ENCODE measurements around the gene SIVA1. TPM values are rescaled to one million over a fixed set of nuclear protein-coding genes. Genes with fewer than 3 reads are reported as not detected.
"Not testable (repeated sequence)": the region's sequence is repeated elsewhere in the genome, so short reads cannot be mapped to it uniquely, and the experiment has no call there.

SIVA1 gene
- polyA plus RNA-seq, 3 donors = 102 to 193 (median 156) TPM

GRCh38 chr14:104750056-104750752 lies 2.7 kb upstream of the SIVA1 start:
- TF ChIP-seq, protein P1, sequence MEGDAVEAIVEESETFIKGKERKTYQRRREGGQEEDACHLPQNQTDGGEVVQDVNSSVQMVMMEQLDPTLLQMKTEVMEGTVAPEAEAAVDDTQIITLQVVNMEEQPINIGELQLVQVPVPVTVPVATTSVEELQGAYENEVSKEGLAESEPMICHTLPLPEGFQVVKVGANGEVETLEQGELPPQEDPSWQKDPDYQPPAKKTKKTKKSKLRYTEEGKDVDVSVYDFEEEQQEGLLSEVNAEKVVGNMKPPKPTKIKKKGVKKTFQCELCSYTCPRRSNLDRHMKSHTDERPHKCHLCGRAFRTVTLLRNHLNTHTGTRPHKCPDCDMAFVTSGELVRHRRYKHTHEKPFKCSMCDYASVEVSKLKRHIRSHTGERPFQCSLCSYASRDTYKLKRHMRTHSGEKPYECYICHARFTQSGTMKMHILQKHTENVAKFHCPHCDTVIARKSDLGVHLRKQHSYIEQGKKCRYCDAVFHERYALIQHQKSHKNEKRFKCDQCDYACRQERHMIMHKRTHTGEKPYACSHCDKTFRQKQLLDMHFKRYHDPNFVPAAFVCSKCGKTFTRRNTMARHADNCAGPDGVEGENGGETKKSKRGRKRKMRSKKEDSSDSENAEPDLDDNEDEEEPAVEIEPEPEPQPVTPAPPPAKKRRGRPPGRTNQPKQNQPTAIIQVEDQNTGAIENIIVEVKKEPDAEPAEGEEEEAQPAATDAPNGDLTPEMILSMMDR (IDR thresholded peaks at IDR 0.05) = no peak
- intact Hi-C loops (cut with micrococcal nuclease) = loop anchor here in 1 of 2 donors (5.0 kb wide), 1 partner anchor 742 kb away; the partner anchor contains the start of gene TEDC1

GRCh38 chr14:104750753-104751057 lies 2.2 kb upstream of the SIVA1 start:
- not testable (repeated sequence) for DNase-seq
- WGBS (ENCODE audit: insufficient coverage) = 97% methylated on average over 5 of the region's 5 CpGs

More at GRCh38 chr14:104750056-104750752, 2.7 kb upstream of the SIVA1 start:
- no peak overlapping the region for H3K4me2 ChIP-seq (replicated peaks; ENCODE audit: extremely low read depth, low read length, poor library complexity, severe bottlenecking)
- Mint-ChIP-seq H3K4me3 (peak overlapping the region in 1 of 2 donors; percentile 14), H3K27me3 (ENCODE audit: low read depth in 3 of 3) (no peaks in the 10 kb centered on the region), H3K9me3 (peaks cover 0 to 8% (median 2%) of the 10 kb centered on the region in 7 donors), H3K4me1 (peaks cover 27% of the 10 kb centered on the region), H3K27ac (peak overlapping the region in 1 of 7 donors; percentile 38), H3K36me3 (peaks cover 0 to 4% of the 10 kb centered on the region in 2 donors)
- no peak overlapping the region for H3K27ac ChIP-seq (ENCODE audit: low read depth in 1 of 2, low read length in 2 of 2)
- DNase-seq = no peak
- no peaks in the 10 kb centered on the region for H3K9me3 ChIP-seq (replicated peaks in 1 of 2; ENCODE audit: control insufficient read depth in 1 of 2, insufficient read depth in 1 of 2, low read length in 2 of 2)
- H3K27me3 ChIP-seq (ENCODE audit: control insufficient read depth in 2 of 2, insufficient read depth in 2 of 2, low read length in 2 of 2) = no peaks in the 10 kb centered on the region
- peaks cover 19 to 40% of the 10 kb centered on the region in 2 donors for H3K4me1 ChIP-seq (ENCODE audit: control insufficient read depth in 1 of 2, insufficient read depth in 2 of 2, low read length in 2 of 2)
- 93% methylated on average over 11 of the region's 12 CpGs for WGBS (ENCODE audit: insufficient coverage)
- no peak overlapping the region for H3K9ac ChIP-seq (ENCODE audit: insufficient read depth, low read length, poor library complexity, severe bottlenecking)
- no peak overlapping the region for H2AFZ ChIP-seq (ENCODE audit: insufficient read depth, low read depth, low read length, poor library complexity, severe bottlenecking)
- peaks cover 13% of the 10 kb centered on the region for H4K20me1 ChIP-seq (ENCODE audit: insufficient read depth, low read length)
- H3K4me3 ChIP-seq (replicated peaks in 1 of 3; ENCODE audit: low read depth in 2 of 3, low read length in 3 of 3) = no peak overlapping the region
- H3K36me3 ChIP-seq (replicated peaks in 1 of 2; ENCODE audit: control insufficient read depth in 1 of 2, insufficient read depth in 2 of 2, low read length in 2 of 2) = peaks cover under 1 to 5% of the 10 kb centered on the region in 2 donors
- peaks cover 22% of the 10 kb centered on the region for H3K79me2 ChIP-seq (ENCODE audit: insufficient read depth, low read length)

More at GRCh38 chr14:104750753-104751057, 2.2 kb upstream of the SIVA1 start:
- not testable (repeated sequence) for H3K9me3 ChIP-seq (replicated peaks in 1 of 2; ENCODE audit: control insufficient read depth in 1 of 2, insufficient read depth in 1 of 2, low read length in 2 of 2); H3K9ac ChIP-seq (ENCODE audit: insufficient read depth, low read length, poor library complexity, severe bottlenecking); H3K36me3 Mint-ChIP-seq; H3K4me3 ChIP-seq (replicated peaks in 1 of 3; ENCODE audit: low read depth in 2 of 3, low read length in 3 of 3); H3K27me3 ChIP-seq (ENCODE audit: control insufficient read depth in 2 of 2, insufficient read depth in 2 of 2, low read length in 2 of 2); H3K9me3 Mint-ChIP-seq; H3K4me2 ChIP-seq (replicated peaks; ENCODE audit: extremely low read depth, low read length, poor library complexity, severe bottlenecking); H3K4me3 Mint-ChIP-seq; H3K27me3 Mint-ChIP-seq (ENCODE audit: low read depth in 3 of 3); H3K27ac ChIP-seq (ENCODE audit: low read depth in 1 of 2, low read length in 2 of 2); H2AFZ ChIP-seq (ENCODE audit: insufficient read depth, low read depth, low read length, poor library complexity, severe bottlenecking)
- intact Hi-C loops (cut with micrococcal nuclease) = loop anchor here in 1 of 2 donors (5.0 kb wide), 1 partner anchor 742 kb away; the partner anchor contains the start of gene TEDC1
- Mint-ChIP-seq H3K4me1 (peaks cover 27% of the 10 kb centered on the region), H3K27ac (peak overlapping the region in 1 of 7 donors; percentile 38)
- peaks cover 4 to 10% of the 10 kb centered on the region in 2 donors for H3K36me3 ChIP-seq (replicated peaks in 1 of 2; ENCODE audit: control insufficient read depth in 1 of 2, insufficient read depth in 2 of 2, low read length in 2 of 2)
- peaks cover 19 to 40% of the 10 kb centered on the region in 2 donors for H3K4me1 ChIP-seq (ENCODE audit: control insufficient read depth in 1 of 2, insufficient read depth in 2 of 2, low read length in 2 of 2)
- peaks cover 27% of the 10 kb centered on the region for H3K79me2 ChIP-seq (ENCODE audit: insufficient read depth, low read length)
- peaks cover 13% of the 10 kb centered on the region for H4K20me1 ChIP-seq (ENCODE audit: insufficient read depth, low read length)

All from CD14-positive monocyte (primary cell).